Activated CD4-positive, CD25-positive, alpha-beta regulatory T cell treated with anti-CD3 and anti-CD28 coated beads, Interleukin-2, amount 50 U/mL, for 72 hours (primary cell): ENCODE measurements around the gene PDSS1.
"Not testable (repeated sequence)": the region's sequence is repeated elsewhere in the genome, so short reads cannot be mapped to it uniquely, and the experiment has no call there.

Experiments
- DNase-seq: peaks from one replicate; pipeline ENCODE4 v3.0.0; 2021

PDSS1 gene, protein sequence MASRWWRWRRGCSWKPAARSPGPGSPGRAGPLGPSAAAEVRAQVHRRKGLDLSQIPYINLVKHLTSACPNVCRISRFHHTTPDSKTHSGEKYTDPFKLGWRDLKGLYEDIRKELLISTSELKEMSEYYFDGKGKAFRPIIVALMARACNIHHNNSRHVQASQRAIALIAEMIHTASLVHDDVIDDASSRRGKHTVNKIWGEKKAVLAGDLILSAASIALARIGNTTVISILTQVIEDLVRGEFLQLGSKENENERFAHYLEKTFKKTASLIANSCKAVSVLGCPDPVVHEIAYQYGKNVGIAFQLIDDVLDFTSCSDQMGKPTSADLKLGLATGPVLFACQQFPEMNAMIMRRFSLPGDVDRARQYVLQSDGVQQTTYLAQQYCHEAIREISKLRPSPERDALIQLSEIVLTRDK

GRCh38 chr10:26697163-26697921 is at the start of gene PDSS1:
Gene PDSS1, plus strand, starts transcription at chr10:26697701. Its CDS starts 11 bp downstream, at chr10:26697712.
- DNase-seq = peak; percentile 78

DNA sequence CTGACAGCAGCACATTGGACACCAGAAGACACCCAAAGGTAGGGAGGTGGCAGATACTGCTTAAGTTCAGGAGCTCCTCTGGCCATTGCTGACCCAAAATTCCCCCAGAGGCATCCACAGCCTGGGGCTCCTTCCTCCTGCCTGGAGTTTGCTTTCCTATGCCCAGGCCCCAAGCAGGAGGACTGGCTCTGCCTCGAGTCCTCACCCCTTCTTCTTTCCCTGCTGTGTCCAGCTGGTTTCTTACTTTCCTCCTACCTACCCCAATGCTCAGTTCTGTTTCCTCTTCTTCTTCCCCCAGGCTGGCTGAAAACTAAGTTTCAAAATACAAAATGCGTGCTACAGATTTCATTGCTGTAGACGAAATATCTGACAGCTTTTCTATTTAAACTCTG is 49.3 kb upstream of the PDSS1 start:
- DNase-seq = not testable (repeated sequence)

DNA sequence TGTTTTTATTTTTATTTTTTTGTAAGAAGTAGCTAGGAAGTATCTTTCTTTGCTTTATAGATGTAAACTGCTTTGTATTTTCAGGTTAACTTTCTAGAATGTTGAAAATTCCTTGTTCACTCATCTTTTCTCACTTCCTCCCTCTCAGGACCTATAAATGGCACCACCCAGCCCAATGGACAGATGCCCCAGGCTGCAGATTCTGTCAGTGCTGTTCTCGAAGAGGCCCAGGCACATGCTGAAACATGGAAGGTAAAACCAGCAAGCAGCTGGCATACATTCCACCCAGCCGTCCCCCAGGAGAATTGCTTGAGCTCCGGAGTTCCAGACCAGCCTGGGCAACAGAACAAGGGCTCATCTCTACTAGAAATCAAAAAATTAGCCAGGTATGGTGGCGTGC is 47.1 kb upstream of the PDSS1 start:
- DNase-seq = no peak

DNA sequence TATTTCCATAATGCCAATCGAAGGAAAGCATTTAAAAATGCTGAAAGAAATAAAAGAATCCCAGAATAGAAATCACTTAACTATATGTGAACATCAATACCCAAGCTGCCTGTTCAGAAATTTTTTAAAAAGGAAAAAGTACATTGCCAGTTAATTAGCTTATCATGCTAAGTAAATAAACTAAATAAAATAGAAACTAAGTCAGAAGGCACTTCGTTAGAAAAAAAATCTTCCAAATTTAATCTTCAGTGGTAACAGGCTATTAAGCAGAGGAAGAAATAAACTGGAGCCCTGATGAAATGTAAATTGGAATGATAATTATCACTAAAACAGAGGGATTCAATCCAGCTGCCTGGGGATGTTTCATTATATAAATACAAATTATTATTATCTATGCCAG is 46.0 kb upstream of the PDSS1 start:
- DNase-seq = not testable (repeated sequence)

- no peak for DNase-seq
Measured at GRCh38 chr10:26653004-26653403, 44.5 kb upstream of the PDSS1 start.

DNA sequence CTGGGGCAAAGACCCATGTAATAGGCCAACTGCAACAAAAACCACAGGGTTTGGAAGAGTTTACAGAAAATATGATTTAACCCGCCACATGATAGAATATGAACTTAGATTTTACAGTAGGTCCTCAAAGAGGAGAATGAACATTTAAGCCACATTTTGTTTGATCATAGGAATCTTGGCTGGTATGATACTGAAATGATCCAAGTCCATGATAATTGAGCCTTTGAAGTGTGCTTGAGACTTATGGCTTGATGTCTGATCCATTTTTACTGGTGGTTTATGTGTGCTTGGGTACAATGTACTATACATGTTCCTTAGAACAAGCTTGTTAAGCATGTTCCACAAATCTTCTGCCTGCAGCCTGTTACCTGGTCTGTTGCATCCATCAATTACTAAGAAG is 41.8 kb upstream of the PDSS1 start:
- DNase-seq = no peak

DNA sequence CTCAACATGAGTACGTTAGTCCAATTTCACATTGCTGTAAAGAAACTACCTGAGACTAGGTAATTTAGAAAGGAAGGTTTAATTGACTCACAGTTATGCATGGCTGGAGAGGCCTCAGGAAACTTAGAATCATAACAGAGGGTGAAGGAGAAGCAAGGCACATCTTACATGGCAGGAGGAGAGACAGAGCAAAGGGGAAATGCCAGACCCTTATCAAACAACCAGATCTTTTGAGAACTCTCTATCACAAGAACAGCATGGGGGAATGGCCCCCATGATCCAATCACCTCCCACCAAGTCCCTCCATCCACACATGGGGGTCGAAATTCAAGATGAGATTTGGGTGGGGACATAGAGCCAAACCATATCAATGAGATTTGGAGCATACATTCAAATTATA is 34.6 kb upstream of the PDSS1 start:
- DNase-seq = no peak

DNA sequence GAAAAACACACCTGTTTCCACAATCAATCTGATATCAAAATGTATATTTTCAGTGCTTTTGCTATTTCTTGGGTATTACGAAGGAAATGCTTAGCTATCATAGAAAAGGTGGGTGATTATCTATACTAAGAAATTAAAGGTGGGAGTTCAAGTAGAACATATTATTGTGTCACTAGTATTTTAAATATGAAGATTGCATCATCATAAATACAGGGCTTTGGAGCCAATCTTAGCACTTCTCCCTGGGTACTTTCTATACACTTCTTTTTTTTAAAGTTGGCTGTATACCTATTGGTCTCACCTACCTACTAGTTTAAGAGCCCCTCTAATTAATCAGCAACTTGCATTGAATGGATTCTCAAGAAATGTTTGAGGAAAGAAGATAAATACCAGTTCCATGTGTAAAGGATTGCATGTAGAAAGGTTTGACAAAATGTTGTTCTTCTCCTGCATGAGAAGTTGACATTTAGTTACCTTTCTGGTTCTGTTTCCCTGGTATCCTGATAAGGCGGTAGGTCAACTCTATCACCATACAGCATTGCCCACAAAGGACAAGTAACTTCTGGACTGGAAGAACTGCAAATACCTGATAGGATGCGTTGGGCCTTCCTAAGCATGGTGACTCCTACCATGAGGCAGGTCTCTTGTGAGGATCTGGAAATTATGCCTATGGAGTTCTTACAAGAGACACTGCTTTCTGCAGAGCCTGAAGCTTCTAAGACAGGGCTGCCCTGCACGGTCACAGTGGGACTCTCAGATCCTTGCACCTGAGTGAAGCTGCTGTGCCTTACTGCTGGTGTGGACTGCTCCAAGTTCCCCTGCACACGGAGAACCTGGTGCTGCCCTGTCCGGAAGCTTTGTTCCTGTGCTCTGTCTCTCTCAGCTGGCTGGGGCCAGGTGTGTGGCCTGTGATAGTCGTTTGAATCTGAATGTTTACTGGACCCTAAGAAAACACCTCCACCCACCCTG is 32.1 kb upstream of the PDSS1 start:
- DNase-seq = no peak

- DNase-seq = no peak
Measured at GRCh38 chr10:26675873-26676257, 21.6 kb upstream of the PDSS1 start.

DNA sequence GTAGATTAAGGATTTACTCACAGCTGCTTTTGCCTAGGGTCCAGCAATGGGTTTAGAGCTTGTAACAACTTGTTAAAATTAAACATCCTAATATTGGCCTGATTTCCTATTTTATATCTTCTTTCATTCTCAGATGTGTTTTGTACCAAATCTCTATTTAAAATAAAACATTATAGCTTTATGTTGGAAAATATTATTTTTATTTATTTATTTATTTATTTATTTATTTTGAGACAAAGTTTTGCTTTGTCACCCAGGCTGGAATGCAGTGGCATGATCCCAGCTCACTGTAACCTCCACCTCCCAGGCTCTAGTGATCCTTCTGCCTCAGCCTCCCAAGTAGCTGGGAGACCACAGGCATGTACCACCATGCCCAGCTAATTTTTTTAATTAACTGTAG is 17.9 kb upstream of the PDSS1 start:
- no peak for DNase-seq

DNA sequence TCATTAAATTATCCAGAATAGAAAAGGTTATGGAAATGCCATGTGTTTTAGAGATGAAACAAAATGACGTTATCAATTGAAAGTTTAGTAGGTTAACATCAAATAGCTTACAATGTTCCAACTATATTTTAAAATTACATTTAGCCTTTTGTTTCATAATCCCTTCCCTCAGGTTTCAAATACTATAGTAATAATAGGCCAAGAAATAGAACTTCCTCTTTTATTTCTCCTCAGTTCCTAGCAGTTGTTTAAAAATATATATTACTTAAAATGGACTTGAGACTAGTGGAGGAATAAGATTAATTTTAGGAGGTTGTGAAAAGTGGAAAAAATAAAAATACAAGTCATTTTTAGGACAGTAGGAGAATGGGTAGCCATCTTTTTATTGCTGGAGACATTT is 16.4 kb upstream of the PDSS1 start:
- no peak for DNase-seq

DNA sequence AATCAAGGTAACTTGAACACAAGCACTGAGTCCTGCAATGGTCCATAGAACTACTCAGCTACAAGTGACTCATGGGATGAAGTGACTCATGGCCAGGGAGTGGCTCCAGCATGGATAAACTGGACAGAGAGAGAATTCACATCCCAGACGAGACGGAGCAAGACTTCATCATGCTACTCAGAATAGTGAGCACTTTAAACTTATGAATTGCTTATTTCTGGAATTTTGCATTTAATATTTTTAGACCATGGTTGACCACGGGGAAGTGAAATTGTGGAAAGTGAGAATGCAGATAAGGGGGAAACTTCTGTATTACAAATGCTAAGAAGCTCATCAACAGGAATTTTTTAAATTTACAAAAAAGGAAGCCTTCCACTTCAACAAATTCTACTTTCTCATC is 15.5 kb upstream of the PDSS1 start:
- not testable (repeated sequence) for DNase-seq

DNA sequence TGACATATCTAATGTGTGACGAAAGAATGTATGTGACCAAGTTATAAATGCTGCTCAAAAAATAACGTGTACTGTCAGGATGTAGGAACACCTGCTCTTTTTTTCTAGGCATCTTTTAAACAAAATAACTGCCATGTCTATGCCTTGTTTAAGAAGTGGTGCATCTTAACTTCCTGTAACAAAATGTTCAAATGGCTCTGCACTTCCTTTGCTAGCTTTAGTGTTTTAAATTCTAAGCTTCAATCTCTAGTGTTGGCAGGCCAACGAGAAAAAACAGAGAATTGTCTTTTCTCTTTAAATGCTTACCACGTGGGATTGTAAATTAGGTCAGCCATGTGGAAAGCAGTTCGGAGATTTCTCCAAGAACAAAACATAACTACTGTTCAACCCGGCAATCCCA is 14.6 kb upstream of the PDSS1 start:
- no peak for DNase-seq

DNA sequence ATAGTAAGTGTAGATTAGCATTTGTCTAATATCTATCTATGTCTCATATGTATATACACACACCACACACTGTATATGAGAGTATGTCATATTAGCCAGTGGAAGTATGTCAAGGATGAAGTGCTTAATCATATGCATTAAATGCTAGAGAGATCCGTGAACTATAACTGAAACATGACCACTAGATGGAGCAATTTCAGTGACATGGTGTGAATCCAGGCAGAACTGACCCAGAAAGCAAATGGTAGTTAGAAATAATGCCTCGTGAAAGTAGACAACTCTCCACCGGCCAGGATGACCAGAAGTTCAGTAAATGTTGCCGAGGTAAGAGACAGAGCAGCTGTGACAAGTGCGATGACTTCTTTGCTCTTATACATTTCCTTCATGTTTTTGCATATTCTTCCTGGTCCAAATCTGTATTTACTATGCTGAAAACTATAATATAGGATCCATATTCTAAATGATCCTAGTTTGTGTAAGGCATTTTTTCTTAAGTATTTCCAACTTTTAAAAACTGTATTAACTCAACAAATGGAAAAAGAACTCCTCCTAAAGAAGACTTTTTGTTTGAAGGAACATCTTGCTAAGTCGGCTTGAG is 12.7 kb upstream of the PDSS1 start:
- not testable (repeated sequence) for DNase-seq

DNA sequence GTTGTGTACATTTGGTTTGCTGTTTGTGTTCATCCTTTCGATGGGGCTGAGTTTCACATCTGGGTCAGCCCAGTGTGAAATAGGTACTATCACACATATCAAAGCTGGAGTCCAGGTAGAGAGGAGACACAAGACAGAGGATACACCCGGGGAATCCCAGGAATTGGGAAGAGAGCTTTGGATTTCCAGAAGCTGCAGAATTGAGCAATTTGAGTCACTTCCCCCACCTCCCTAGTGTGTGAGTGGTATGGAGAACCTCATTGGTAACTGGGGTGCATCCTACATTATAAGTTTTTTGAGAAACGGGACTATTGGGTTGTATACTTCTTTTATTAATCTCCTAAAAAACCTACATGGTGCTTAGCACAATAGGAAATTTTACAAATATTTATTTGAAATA is 12.1 kb upstream of the PDSS1 start:
- no peak for DNase-seq

- no peak for DNase-seq
Measured at GRCh38 chr10:26689399-26689798, 8.1 kb upstream of the PDSS1 start.

DNA sequence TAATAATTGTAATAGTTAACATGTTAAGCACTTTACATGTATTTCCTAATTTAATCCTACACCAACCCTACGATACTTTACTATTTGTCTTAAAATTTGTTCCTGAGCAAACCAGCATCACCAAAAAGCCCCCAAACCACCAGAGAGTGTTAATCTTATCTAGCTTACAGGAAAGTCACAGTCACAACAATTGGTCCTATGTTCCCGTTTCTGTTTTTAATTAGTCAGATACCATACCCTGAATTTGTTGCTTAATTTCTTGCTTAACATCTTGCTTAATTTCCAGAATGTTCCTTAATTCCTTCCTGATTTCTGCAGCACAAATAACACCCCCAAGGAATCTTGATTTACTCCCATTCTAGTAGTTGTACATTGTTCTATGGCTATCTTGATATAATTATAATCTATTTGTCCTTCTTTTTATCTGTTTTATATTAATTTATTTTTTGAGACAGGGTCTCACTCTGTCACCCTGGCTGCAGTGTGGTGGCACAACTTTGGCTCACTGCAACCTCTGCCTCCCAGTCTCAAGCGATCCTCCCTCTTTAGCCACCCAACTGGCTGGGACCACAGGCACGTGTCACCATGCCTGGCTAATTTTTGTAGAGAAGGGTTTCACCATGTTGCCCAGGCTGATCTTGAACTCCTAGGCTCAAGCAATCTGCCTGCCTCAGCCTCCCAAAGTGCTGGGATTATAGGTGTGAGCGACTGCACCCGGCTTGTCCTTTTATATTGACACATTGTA is 6.6 kb upstream of the PDSS1 start:
- no peak for DNase-seq

DNA sequence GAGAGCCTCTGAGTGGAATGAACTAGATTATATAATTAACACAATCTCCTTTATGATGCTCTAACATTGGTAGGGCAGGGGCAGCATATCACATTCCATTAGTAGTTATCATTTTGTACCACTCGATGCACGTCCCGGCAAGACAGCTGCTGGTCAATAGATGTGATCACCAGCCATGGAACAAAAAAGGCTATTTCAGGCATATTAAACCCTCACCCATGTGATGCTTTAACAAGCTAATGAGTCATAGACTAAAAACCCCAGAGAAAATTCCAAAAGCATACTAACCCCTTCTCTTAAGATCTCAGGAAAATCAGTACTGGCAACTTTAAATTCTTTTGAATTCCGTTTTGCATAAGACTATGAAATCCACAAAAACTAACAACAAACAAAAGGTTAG is 3.0 kb upstream of the PDSS1 start:
- DNase-seq = not testable (repeated sequence)

DNA sequence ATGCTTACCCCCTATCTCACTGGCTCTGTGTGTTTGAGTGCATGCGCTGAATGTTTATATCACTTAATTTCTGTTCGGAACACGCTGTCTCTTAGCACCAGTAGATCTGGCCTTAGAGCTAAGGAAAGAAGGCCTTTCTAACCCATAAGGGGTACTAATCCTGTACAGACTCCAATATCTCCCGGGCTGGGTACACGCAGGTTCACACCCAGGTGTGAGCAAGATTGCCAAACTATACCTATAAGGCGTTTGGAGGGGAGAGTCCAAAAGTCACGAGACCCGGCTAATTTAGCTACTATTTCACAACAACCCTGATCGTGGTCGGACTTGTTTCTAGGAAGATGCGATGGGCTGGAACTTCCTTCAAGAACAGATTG is 727 bp upstream of the PDSS1 start:
- no peak for DNase-seq

DNA sequence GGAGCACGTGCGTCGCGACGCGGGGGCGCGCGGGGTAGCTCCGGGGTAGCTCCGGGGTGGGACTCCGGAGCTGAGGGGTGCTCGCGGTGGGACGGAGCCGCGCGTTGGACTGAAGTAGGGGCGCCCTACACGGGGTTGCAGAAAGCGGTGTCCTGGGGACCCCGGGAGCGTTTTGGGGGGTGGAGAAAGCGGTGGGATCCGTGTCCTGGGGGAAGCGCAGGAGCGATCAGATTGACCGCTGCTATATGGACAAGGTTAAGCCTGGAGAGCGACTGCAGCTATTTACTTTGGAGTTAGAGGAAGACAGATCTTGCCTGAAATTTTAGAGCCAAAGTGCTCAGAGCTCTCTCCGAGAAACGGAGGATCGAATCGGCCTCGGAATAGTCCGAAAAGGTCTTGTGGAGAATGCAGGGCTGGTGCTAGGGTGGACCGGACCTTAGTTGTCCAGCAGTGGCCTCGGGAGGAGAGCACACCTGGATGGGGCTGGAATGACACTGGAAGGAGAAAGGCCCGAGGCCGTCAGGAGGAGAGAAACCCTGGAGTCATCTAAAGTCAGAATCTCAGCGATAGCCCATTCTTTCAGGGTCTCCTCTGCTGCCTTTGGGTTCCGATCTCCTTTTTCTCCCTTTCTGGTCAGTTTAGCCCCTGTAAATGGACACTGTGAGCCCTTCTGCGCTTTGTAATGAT is 564 bp downstream of the PDSS1 start:
- no peak for DNase-seq

DNA sequence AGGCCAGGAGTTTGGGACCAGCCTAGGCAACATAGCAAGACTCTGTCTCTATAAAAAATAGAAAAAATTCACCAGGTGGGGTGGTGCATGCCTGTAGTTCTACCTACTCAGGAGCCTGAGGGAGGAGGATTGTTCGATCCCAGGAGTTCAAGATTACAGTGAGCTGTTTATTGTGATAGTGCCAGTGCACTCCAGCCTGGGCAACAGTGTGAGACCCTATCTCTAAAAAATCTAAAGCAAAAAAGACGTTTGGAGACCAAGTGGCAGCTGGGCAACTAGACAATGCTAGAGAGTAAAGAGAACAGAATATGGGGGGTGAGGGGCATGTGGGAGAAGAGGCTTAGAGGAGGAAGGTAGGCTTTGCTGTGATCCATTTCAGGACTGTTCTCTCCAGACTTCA is 1.4 kb downstream of the PDSS1 start:
- no peak for DNase-seq
